OCI-LY1 (cell line): ENCODE results near the gene ANGPTL8.

Experiments
- H2AFZ ChIP-seq: fragments of 200-600 bp; sonication (generic), shearing (Covaris generic); 2 replicates; pipeline ENCODE4 v1.6.0; 2014; ENCODE audit warnings: antibody characterized with exemption, mild to moderate bottlenecking, low read length
- H3F3A ChIP-seq: fragments of 200-600 bp; sonication (generic), shearing (Covaris generic); 2 replicates; pipeline ENCODE4 v1.6.0; 2014; ENCODE audit warnings: mild to moderate bottlenecking, antibody characterized with exemption, low read length, moderate library complexity; ENCODE audit not compliant: insufficient read depth
- H3K27ac ChIP-seq: fragments of 200-600 bp; sonication (generic); 2 replicates; pipeline ENCODE4 v1.5.1; 2014; ENCODE audit warnings: low read length, mixed run types, mild to moderate bottlenecking, low read depth; ENCODE audit not compliant: poor library complexity, severe bottlenecking
- H3K27me3 ChIP-seq: fragments of 200-600 bp; sonication (generic); 2 replicates; pipeline ENCODE4 v1.6.0; 2014; ENCODE audit warnings: antibody characterized with exemption, mild to moderate bottlenecking, low read length, moderate library complexity; ENCODE audit not compliant: insufficient read depth
- H3K36me3 ChIP-seq: fragments of 200-600 bp; sonication (generic); 2 replicates; pipeline ENCODE4 v1.6.1; 2014; ENCODE audit warnings: mild to moderate bottlenecking, antibody characterized with exemption, low read length, moderate library complexity, mixed read lengths; ENCODE audit not compliant: insufficient read depth
- H3K4me1 ChIP-seq: fragments of 200-600 bp; sonication (generic); 2 replicates; pipeline ENCODE4 v1.5.1; 2014; ENCODE audit warnings: mild to moderate bottlenecking, low read length, moderate library complexity; ENCODE audit not compliant: insufficient read depth, severe bottlenecking
- H3K4me2 ChIP-seq: fragments of 200-600 bp; sonication (generic), shearing (Covaris generic); 2 replicates; pipeline ENCODE4 v1.6.1; 2014; ENCODE audit warnings: low read length
- H3K4me3 ChIP-seq: fragments of 200-600 bp; sonication (generic); 2 replicates; pipeline ENCODE4 v1.5.1; 2014; ENCODE audit warnings: low read length, low read depth, mild to moderate bottlenecking, mixed read lengths; ENCODE audit not compliant: poor library complexity, severe bottlenecking
- H3K79me2 ChIP-seq: fragments of 200-600 bp; shearing (Covaris generic); 2 replicates; pipeline ENCODE4 v1.6.1; 2016; ENCODE audit warnings: mixed run types, low read length, mixed read lengths; ENCODE audit not compliant: insufficient read depth
- H3K9ac ChIP-seq: fragments of 200-600 bp; sonication (generic), shearing (Covaris generic); 2 replicates; pipeline ENCODE4 v1.6.1; 2014; ENCODE audit warnings: mild to moderate bottlenecking, low read length, mixed read lengths
- H3K9me2 ChIP-seq: fragments of 200-600 bp; sonication (generic), shearing (Covaris generic); 2 replicates; pipeline ENCODE4 v1.6.1; 2014; ENCODE audit warnings: low read depth, mild to moderate bottlenecking, low read length, mixed read lengths
- H3K9me3 ChIP-seq: fragments of 200-600 bp; shearing (Covaris generic); 2 replicates; pipeline ENCODE4 v1.6.1; 2014; ENCODE audit warnings: low read length, mixed read lengths
- H4K20me1 ChIP-seq: fragments of 200-600 bp; sonication (generic), shearing (Covaris generic); 2 replicates; pipeline ENCODE4 v1.6.0; 2016; ENCODE audit warnings: mild to moderate bottlenecking, low read length; ENCODE audit not compliant: insufficient read depth
- EZH2 ChIP-seq: fragments of 200-600 bp; sonication (generic), shearing (Covaris generic); IDR thresholded peaks from 2 replicates; pipeline ENCODE4 v1.8.0; 2017; ENCODE audit warnings: borderline replicate concordance, mixed run types, mild to moderate bottlenecking, antibody characterized with exemption, low read length, moderate library complexity, mixed read lengths
- TF ChIP-seq, protein P1 (sequence below): fragments of 200-600 bp; sonication (generic), shearing (Covaris generic); IDR thresholded peaks from 2 replicates; pipeline ENCODE4 v1.5.1; 2017; ENCODE audit warnings: mild to moderate bottlenecking, antibody characterized with exemption, low read length, moderate library complexity, mixed read lengths

ANGPTL8 gene

DNA sequence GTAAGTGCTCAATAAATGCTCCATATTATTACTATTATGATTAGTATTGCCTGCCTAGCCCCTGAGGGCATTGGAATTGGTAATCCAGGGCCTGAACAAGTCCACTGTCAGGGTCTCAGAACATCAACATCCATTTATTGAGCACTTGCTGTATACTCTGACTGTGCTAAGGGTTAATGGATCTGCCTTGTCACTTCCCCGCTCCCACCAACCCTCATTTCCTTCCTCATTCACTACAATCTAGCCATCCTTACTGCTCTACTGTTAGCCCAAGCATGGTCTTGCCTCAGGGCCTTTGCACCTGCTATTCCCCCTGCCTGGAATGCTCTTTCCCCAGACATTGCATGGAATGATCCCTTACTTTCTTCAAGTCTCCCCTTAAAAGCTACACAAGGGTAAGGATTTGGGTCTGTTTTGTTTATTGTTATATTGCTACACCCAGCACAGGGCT, 12.7 kb upstream of the ANGPTL8 start:
- no peaks in the 10 kb centered on the region for H3K27me3 ChIP-seq
- H3K36me3 ChIP-seq, result peaks cover 4% of the 10 kb centered on the region
- H3F3A ChIP-seq, result no peaks in the 10 kb centered on the region
- H4K20me1 ChIP-seq, result no peaks in the 10 kb centered on the region
- H3K4me2 ChIP-seq, result no peak overlapping the region
- no peaks in the 10 kb centered on the region for H3K9me3 ChIP-seq
- H3K4me1 ChIP-seq, result no peaks in the 10 kb centered on the region
- H3K27ac ChIP-seq, result no peak overlapping the region
- no peak overlapping the region for H3K9ac ChIP-seq
- no peaks in the 10 kb centered on the region for H3K79me2 ChIP-seq
- no peak overlapping the region for H3K4me3 ChIP-seq
- no peaks in the 10 kb centered on the region for H3K9me2 ChIP-seq
- no peak overlapping the region for H2AFZ ChIP-seq
- no peak for TF ChIP-seq EZH2
- TF ChIP-seq, protein P1, sequence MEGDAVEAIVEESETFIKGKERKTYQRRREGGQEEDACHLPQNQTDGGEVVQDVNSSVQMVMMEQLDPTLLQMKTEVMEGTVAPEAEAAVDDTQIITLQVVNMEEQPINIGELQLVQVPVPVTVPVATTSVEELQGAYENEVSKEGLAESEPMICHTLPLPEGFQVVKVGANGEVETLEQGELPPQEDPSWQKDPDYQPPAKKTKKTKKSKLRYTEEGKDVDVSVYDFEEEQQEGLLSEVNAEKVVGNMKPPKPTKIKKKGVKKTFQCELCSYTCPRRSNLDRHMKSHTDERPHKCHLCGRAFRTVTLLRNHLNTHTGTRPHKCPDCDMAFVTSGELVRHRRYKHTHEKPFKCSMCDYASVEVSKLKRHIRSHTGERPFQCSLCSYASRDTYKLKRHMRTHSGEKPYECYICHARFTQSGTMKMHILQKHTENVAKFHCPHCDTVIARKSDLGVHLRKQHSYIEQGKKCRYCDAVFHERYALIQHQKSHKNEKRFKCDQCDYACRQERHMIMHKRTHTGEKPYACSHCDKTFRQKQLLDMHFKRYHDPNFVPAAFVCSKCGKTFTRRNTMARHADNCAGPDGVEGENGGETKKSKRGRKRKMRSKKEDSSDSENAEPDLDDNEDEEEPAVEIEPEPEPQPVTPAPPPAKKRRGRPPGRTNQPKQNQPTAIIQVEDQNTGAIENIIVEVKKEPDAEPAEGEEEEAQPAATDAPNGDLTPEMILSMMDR, result no peak

DNA sequence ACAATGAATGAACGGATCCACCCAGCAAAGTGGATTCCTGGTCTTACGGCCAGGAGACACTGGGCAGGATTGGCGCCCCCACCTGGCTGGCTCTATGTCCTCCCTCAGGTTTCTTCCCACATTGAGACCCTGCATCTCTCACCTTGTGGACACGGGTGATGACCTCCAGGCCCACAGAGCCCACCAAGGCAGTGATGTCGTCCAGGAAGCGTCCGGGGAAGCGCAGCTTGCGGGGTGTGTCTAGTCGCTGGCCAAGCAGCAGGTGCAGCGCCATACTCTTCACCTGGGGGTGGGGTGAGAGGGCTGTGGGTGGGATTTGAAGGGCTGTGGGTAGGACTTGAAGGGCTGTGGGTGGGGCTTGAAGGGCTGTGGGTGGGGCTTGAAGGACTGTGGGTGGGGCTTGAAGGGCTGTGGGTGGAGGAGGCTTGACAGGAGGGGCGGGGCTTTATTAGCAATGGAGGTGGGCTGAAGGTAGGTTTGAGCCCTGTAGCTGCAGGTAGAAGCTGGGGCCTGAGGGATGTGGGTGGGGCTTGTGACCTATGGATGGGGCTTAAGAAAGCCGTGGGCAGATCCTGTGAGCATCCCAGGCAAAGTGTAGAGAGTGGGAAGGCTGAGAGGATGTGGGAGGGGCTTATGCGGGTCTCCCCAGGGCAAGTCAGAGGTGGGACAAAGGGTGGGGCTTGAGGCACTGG, 12.1 kb upstream of the ANGPTL8 start:
- H3F3A ChIP-seq, result no peaks in the 10 kb centered on the region
- TF ChIP-seq, protein P1, result peak; percentile 79
- no peak for TF ChIP-seq EZH2

DNA sequence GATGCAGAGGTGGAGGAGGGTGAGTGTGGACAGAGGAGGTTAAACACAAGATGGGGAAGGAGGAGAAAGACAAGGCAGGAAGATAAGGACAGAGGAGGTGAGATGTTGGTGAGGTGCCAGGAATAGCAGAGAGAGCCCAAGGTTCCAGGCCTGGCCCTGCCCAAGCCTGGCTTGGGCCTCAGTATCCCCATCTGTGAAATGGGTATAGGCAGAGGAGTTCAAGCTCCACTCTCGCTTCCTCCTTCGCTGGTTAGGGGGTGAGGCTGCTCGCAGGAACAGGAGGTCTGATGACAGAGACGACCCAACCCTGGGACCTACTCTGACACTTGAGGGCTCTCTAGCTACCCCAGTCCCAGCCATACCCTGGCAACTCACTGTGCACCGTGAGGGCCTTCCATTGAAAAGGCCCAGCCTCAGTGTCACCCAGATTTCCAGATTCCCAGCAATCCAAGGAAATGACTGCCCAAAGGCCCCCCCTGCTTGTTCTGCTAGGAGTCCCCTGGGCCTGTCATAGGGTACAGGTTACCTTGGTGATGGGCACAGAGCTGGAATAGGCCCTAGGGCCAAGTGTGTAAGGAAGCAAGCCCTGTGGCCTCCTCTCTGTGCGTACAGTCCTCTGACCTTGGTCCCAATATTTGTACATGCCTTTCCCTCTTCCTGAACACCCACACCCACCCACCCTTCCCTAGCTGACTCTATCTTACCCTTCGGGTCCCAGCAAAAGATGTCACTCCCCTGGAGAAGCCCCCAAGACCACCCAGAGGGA, 8.6 kb upstream of the ANGPTL8 start:
- no peak overlapping the region for H3K4me2 ChIP-seq
- H3K9me3 ChIP-seq, result no peaks in the 10 kb centered on the region
- H3K9ac ChIP-seq, result no peak overlapping the region
- H3K4me3 ChIP-seq, result no peak overlapping the region
- H3F3A ChIP-seq, result no peaks in the 10 kb centered on the region
- H3K9me2 ChIP-seq, result no peaks in the 10 kb centered on the region
- TF ChIP-seq EZH2, result no peak
- TF ChIP-seq, protein P1, result no peak
- H3K27me3 ChIP-seq, result no peaks in the 10 kb centered on the region
- H3K27ac ChIP-seq, result no peak overlapping the region
- no peaks in the 10 kb centered on the region for H3K79me2 ChIP-seq
- peaks cover 12% of the 10 kb centered on the region for H3K36me3 ChIP-seq
- H2AFZ ChIP-seq, result no peak overlapping the region
- no peaks in the 10 kb centered on the region for H3K4me1 ChIP-seq
- H4K20me1 ChIP-seq, result no peaks in the 10 kb centered on the region

More for the DNA sequence above, 12.1 kb upstream of the ANGPTL8 start:
- no peaks in the 10 kb centered on the region for H3K79me2 ChIP-seq
- H3K27me3 ChIP-seq, result no peaks in the 10 kb centered on the region
- H3K9me3 ChIP-seq, result no peaks in the 10 kb centered on the region
- H2AFZ ChIP-seq, result no peak overlapping the region
- H3K4me2 ChIP-seq, result peak overlapping the region; percentile 32; the same call in 1 of the 2 replicates
- H3K27ac ChIP-seq, result no peak overlapping the region
- no peaks in the 10 kb centered on the region for H3K9me2 ChIP-seq
- no peaks in the 10 kb centered on the region for H4K20me1 ChIP-seq
- H3K4me3 ChIP-seq, result no peak overlapping the region
- H3K4me1 ChIP-seq, result no peaks in the 10 kb centered on the region
- H3K36me3 ChIP-seq, result peaks cover 4% of the 10 kb centered on the region
- no peak overlapping the region for H3K9ac ChIP-seq
